Prostate gland (tissue), 1 donor: ENCODE results near the gene NCAM2.

Experiments used
- POLR2A ChIP-seq: fragments of 450-650 bp; IDR thresholded peaks from one replicate; pipeline ENCODE4 v1.6.1; 2016; ENCODE audit warnings: antibody characterized with exemption, mild to moderate bottlenecking
- POLR2AphosphoS5 ChIP-seq: sonication (generic); formaldehyde crosslinking; IDR thresholded peaks from one replicate; pipeline ENCODE4 v1.6.1; 2017; ENCODE audit warnings: antibody characterized with exemption

- TF ChIP-seq POLR2A (no peak), POLR2AphosphoS5 (no peak)
These were observed 184.3 kb downstream of the NCAM2 start for GRCh38 chr21:21182401-21183010.
